C1 segment of cervical spinal cord (tissue), 14 donors: ENCODE data around the gene DZANK1.
"Not testable (repeated sequence)": the region's sequence is repeated elsewhere in the genome, so short reads cannot be mapped to it uniquely, and the experiment has no call there.

Experiments used
- DNase-seq, 14 donors: peaks; one replicate each; lab custom pipeline; 2025; lab: John Stamatoyannopoulos, UW

DZANK1 gene

DNA sequence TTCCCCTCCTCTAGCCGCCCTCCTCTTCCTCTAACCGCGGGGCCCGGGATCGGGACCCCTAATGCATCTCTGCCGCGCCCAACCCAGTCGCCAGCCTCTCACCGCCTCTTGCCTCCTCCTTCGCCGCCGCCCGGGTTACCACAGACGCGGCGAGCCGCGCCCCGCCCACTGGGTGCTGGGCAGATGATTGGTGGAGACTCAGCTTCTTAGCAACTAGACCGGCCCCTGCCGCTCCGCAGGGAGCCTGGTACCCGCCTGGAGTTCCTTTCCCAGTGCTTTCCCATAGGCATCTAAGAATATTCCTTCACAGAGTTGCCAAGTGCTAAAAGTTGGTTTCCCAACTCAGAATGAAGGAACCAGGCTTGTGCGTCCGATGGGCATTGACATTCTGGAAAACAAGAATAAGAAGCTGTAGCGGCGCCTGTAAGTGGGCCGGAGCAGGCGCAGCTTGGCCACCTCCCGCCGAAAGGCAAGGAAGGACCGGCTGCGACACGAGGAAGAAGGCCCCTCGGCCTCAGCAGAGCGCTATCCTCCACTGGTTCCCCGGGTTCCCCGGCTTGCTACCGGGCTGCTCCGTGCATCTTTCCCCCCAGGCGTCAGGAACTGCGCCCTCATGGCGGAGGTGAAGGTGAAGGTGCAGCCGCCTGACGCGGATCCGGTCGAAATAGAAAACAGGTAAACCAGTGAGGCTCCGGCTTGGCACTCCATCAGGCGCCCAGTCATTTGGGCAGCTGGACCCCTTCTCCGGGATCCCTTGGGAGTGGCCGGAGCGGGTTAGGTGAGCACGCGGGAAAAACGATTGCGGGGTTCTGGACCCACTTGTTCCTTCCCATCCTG, at the start of gene DZANK1, which contains the start of gene POLR3F:
TSS of gene DZANK1 (minus strand) at position 137 of the 837 bp plus-strand sequence. CDS start 1,672 bp downstream, outside the sequence.
TSS of gene POLR3F (plus strand) at position 497 of the 837 bp plus-strand sequence. CDS start at position 614, 117 bp downstream.
- DNase-seq = peak; percentile 63 to 99 (median 96)

DNA sequence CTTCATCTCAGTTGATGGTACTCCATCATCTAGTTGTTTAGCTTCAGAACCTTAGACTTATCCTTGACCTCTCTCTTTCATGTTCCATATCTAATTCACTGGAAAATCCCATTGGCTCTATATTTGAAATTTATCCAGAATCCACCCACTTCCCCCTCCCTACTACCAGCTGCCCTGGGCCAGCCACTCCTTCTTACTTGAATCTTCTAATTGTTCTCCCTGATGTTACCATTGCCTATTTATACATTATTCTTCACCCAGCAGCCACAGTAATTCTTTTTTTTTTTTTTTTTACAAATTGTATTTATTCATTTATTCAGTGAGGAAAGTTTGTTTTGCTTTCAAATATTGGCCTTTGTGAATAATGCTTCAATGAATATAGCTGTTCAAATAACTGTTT, 49.1 kb upstream of the DZANK1 start:
- no peak for DNase-seq

DNA sequence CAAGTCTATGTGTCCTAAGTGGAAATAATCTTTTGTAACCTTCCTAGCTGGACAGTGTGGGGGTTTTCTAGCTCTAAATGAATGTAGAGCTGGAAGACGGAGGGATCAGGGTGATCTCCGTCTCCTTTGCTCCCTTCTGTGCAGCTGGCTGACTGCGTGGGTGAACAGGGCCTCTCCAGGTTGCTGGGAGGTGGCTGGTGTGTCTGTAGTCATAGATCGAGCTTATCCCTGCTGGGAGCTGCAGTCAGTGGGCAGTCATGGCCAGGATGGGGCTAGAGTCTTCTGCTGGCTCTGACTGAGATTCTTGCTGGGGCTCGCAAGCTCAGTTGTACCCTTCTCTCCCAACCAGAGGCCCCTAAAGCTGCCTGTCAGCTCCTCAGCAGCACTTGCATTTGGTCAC, 47.3 kb upstream of the DZANK1 start:
- no peak for DNase-seq

DNA sequence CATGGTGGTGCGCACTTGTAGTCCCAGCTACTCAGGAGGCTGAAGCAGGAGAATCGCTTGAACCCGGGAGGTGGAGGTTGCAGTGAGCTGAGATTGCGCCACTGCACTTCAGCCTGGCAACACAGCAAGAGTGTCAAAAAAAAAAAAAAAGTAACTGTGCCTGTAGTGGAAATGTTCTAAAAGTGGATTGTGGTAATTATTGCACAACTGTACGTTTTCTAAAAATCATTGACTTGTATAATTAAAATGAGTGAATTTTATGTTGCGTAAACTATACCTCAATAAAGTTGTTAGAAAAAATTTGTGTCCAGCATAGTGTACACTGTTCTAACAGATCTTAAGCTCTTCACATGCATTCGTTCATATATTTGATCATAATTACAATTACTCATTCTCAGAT, 46.4 kb upstream of the DZANK1 start:
- no peak for DNase-seq

DNA sequence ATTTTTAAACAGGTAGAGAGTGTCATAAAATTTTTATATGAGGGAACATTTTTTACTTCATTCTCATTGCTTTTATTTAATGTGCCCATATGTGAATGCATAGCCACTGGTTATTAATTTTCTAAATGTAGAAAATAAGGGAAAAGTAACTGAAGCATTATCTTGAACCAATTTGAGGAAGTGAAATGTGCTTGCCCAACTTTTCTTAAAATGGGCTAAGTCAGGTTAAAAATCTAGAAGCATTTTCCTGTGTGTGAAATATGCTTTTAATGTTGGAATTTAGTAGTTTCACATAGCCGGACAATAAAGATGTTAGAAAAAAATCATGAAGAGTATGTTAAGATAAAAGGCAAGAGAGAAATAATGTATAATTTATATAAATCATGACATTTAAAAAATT, 44.7 kb upstream of the DZANK1 start:
- DNase-seq = no peak

DNA sequence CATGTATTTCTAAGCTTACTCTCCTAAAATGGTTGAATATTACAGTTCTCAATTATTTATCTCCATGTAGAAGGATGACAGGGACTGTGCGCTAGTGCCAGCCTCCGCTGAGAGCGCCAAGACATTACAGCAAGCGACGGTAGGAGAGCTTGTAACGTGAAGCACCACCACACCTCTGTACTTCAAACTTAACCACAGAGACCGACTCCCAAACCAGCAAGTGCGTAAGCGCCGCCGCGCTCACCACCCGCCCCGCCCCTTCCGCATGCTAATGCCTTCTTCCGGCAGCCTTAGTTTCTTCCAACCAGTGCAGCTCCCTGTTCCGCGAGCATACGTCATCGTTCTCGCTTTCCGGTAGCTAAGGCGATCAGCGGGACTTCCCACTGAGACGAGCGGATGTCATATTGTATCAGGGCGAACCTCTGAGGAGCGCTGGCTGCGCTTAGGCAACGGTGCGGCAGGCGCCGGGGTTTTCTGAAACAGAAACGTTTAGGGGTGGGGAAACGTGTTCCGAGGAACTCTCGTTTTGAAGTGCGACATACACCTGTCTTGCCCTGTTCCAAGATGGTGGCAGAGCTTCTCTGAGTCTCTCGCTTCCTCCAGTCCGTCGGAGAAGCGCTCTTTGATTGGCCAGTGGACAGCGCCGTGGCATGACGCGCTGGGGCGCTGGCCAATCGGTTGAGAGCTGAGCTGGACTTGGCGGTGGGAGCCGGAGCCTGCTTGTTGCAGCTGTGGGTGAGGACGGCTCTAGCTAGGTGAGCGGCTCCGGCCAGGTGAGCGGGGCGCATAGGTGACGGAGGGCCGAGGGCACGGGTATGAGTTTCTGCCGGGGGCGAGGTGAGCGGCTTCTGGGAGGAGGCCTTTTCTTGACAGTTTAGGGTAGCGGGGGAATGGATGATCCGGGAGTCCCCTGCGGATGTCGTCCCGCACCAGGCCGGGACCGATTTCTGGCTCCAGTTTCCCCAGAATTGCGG, 40.7 kb upstream of the DZANK1 start, which contains the start of gene SEC23B:
TSS of gene SEC23B (plus strand) at position 723 of the 974 bp plus-strand sequence. CDS start 2,896 bp downstream, outside the sequence.
- DNase-seq = peak; percentile 94 to 99 (median 98)

DNA sequence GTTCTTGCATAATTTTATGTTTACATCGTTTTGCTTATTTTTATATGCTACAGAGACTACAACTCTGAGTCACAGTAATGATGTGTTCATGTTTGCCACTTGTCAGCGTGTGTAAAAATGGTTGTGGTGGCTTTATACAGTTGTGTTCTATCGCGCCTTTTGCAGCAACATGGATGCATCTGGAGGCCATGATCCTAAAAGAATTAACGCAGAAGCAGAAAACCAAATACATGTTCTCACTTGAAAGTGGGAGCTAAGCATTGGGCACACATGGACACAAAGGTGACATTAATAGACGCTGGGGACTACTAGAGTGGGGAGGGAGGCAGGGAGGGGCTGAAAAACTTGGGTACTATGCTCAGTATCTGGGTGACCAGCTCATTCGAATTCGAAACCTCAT, 39.9 kb upstream of the DZANK1 start:
- peak in 1 of 14 donors; percentile 24 for DNase-seq

DNA sequence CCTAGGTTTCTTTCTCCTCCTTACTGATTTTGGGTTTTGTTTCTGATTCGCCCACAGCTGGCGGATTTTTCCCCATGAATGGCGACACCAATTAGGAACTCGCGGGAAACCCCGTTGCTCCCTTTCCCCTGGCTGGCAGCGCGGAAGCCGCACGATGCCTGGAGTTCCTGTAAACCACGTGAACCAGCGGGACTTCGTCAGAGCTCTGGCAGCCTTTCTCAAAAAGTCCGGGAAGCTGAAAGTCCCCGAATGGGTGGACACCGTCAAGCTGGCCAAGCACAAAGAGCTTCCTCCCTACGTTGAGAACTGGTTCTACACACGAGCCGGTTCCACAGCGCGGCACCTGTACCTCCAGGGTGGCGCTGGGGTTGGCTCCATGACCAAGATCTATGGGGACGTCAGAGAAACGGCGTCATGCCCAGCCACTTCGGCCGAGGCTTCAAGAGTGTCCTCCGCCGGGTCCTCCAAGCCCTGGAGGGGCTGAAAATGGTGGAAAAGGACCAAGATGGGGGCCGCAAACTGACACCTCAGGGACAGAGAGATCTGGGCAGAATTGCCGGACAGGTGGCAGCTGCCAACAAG, 37.7 kb upstream of the DZANK1 start:
- peak in 7 of 14 donors; percentile 4 to 32 (median 5) for DNase-seq

DNA sequence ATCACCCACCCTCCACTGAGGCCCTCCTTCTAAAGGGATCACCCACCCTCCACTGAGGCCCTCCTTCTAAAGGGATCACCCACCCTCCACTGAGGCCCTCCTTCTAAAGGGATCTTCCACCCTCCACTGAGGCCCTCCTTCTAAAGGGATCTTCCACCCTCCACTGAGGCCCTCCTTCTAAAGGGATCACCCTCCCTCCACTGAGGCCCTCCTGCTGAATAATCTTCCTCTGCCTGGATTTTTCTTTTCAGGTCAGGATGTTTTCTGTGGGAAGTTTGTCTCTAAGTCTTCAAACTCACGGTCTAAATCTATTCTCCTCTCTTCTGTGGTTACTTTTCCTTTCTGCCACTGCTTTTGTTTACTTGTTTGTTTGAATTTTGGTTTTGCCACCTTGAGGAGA, 34.8 kb upstream of the DZANK1 start:
- not testable (repeated sequence) for DNase-seq

DNA sequence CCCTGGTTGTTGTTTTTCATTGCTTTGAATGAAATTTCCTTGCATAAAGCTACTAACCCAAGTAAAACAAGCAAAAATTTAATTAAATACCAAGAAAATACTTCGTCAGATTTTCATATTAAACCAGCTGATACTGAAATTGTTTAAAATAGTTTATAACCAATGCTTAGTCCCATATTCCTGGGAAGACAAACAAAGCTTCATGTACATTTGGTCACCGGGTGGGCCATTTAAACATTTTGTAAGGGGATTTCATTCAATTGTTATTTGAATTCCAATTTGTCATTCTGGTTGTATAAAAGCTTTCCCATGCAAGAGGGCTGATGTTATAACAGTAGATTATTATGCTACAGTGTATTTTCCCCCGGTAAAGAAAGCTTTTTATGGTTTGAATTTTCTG, 30.8 kb upstream of the DZANK1 start:
- no peak for DNase-seq

DNA sequence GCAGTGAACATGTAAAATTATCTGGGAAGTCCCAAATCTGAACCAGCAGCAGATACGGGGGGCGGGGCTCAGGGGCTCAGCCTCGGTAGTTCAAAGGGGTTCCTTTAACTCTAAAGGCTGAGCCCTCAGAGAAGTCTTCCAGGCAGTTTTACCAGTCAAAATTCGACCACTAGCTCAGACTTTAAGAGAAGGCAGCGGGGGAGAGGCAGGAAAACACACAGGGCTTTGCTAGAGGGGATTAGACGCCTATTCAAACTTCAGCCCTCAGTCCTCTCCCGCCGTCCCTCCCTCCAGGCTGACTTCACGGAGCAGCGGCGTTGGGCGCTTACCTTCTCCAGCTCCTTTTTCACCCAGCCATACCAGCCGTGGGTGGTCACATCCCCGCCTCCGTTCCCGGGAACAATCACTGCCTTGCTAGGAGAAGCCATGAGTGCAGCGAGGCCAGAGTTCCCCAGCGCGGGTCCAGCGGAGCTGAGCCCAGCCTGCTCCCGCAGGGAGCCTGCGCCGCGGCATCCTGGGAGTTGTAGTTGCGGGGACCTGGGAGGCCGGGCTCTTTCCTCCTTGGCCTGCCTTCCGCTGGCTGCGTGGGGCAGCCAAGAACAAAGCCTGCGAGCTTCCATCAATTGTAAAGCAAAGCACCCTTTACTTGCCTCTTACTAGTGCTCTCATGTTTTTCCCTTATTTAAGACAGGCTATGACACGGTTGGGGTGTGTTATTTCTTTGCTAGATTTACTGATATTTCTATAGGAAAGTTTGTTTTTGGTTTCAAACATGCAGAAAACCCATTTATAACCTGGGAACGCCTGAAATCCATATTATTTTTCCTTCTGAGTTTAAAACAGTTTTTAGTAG, 30.1 kb upstream of the DZANK1 start, which contains the start of gene RBBP9:
TSS of gene RBBP9 (minus strand) at position 486 of the 853 bp plus-strand sequence. CDS start at position 428, 58 bp downstream.
- DNase-seq = peak; percentile 40 to 87 (median 74)

DNA sequence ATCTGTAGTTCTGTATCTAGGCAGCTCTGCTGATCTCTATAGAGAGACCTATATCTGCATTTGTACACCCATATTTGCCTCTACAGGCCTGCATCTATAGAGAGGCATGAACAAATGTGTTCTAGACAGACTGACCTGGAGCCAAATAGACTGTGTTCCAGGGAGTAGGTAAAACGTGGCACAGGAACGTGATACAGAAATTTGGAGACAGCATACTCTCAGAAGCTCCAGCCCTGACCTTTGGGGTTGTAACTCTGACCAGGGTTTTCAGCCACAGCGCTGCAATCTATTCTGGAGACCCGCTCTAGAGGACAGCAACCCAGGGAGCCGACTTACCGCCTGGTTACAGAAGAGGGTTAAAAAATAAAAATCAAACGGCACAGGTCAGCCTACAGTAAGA, 29.2 kb upstream of the DZANK1 start:
- DNase-seq = peak in 1 of 14 donors; percentile 5

DNA sequence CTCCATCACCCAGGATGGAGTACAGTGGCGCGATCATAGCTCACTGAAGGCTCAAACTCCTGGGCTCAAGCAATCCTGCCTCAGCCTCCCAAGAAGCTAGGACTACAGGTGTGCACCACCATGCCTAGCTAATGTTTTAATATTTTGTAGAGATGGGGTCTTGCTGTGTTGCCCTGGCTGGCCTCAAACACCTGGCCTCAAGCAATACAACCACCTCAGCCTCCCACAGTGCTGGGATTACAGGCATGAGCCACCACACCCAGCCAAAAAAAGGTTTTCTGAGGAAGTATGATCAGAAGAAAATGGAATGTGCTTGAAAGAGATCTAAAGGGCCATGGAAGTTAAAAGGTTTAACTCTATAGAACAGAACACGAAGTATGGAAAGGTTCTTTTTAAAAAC, 21.5 kb upstream of the DZANK1 start:
- DNase-seq = no peak

DNA sequence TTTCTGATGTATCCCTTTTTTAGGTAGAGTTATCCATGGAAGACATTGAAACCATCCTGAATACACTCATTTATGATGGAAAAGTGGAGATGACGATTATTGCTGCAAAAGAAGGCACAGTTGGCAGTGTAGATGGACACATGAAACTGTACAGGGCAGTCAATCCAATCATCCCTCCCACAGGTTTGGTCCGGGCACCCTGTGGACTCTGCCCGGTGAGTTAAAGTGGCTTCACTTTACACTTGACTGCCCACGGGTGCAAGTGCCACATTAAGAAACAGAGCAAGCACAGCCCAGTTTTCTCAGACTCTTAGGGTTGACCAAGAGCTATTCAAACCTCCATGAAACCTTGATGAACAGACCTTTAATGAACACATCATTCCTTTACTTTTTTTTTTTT, 14.8 kb upstream of the DZANK1 start:
- no peak for DNase-seq

DNA sequence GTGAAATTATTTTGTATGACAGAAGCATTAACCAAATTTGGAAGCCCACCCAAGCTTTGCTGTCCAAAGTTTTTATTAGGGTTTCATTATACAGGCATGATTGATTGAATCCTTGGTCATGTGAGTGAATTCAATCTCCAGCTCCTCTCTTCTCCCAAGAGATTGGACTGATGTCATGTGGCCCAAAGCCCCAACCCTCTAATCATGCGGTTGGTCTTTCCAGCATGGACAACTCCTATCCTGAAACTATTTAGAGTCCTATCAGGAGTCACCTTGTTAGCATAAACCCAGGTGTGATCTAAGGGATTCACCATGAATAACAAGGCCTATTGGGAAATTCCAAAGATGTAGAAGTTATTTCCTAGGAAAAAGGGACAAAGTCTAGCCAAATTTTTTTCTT, 11.0 kb upstream of the DZANK1 start:
- DNase-seq = no peak

DNA sequence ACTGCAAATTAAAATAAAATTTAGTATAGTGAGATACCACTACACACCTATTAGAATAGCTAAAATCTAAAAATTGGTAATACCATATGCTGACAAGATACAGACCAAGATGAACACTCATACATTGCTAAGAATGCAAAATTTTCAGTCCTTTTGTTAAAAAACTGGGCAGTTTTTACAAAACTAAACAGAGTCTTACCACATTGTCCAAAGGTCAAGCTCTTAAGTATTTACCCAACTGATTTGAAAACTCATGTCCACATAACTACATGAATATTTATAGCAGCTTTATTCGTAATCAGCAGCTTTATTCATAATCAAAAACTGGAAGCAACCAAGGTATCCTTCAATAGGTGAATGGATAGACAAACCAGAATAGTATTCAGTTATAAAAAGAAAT, 10.4 kb upstream of the DZANK1 start:
- DNase-seq = no peak

DNA sequence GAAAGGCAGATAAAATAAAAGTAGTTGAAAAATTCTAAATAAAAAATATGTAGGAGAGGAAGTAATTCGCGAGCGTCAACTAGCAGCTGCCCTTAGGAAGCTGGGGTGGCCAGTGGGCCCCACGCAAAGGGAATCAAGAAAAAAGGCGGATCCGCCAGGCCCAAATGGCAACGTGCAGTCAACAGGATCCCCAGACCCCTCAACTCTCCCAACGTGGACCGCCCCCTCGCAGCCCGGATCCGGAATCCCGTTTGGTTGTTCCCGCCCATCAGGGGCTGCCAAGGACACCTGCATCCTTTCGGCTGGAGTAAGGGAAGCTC, 296 bp downstream of the DZANK1 start:
- no peak for DNase-seq

DNA sequence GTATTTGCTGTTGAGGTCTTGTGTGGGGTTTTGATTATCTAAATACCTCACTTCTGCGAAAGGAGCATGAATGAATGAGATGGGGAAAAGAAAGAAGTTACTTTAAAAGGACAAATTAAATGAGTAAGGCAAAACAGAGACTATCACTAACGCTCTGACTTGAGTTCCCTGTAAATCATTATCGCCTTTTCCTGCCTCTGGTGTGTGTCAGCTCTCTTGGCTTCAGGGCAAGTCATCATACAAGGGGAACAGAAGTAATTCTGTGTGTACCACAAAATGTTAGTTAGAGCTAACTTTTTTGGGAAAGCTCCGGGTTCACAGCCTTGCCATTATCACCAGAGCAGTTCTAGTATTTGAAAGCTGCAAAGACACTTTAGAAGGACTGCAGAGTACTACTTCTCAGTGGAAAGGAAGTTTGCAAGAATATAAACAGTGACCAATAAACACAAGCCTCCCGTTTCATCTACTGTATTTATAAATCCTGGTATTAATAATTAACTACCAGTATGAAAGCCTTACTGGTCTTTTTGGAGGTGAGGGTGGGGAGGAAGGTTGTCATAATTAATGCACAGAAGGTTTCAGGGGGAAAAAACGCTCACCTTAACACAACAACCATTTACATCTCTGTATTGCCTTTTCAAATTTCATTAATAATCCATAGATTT, 1.2 kb downstream of the DZANK1 start:
- no peak for DNase-seq

DNA sequence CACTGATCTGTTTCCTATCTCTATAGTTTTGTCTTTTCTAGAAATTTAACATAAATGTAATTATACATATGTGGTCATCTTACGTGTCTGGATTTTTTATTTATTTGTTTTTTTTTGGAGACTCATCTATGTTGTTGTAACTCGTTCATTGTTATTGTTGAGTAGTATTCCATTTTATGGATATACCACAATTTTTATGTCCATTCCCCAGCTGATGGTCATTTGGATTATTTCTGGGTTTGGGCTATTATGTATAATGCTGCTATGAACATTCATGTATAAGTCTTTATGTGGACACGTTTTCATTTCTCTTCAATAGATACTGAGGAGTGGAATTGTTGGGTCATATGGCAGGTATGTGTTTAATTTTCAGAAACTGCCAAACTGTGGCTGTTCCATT, 10.2 kb downstream of the DZANK1 start:
- no peak for DNase-seq

DNA sequence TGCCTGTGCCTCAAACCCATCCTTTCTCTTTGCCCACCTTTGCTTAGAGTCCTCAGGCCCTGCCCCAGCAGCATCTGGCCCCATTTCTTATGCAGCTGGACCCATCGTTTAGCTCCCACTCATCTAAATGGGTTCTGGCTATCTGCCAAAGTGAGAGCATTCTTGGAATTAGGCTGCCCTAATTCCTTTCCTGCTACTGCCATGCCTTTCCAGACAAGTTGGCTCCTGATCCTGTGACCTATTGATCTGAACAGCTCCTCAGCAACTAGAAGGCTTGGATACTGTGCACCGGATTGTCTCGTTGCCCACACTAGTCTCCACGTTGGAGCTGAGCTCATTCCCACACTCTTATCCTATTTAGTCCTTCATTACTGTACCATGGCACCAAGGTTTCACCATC, 22.9 kb downstream of the DZANK1 start:
- DNase-seq = no peak
